Upper lobe of left lung (tissue), 4 donors: ENCODE measurements around the gene ATXN1.

Experiments
- POLR2A ChIP-seq, 4 donors: fragments of 450-650 bp; IDR thresholded peaks; one replicate each; pipeline ENCODE4 v1.5.1; 2016 to 2017; ENCODE audit warnings: antibody characterized with exemption in 4 of 4, mild to moderate bottlenecking in 2 of 4
- POLR2AphosphoS5 ChIP-seq, 2 donors: sonication (generic); formaldehyde crosslinking; IDR thresholded peaks; one replicate each; pipeline ENCODE4 v1.5.1; 2017; ENCODE audit warnings: antibody characterized with exemption in 2 of 2
- TF ChIP-seq, protein P1 (sequence below), 6 experiments: fragments of 450-650 bp in 4 of 6; fragments of 200-600 bp in 2 of 6; sonication (generic) in 2 of 6; IDR thresholded peaks; one replicate each; pipeline ENCODE4 v1.5.1; 2016 to 2019; ENCODE audit warnings: antibody characterized with exemption in 6 of 6

DNA sequence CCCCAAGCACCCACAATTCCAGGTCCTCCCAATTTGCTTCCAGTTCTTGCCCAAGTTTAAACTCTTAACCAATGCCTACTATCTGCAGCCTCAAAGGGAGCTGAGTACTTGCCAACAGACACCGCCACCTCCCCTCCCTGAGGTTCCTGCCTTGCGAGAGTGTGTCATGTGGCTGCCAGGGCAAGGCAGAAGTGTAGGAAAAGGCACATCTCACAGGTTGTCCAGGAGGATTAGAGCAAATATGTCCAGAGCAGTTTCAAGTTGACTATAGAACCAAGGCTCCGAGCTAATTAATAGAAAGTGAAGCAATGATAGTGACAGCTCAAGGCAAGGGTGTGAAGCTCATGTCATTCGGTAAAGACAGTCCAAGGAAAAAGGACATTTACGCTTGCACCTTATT, 127.8 kb downstream of the ATXN1 start:
- TF ChIP-seq, protein P1, sequence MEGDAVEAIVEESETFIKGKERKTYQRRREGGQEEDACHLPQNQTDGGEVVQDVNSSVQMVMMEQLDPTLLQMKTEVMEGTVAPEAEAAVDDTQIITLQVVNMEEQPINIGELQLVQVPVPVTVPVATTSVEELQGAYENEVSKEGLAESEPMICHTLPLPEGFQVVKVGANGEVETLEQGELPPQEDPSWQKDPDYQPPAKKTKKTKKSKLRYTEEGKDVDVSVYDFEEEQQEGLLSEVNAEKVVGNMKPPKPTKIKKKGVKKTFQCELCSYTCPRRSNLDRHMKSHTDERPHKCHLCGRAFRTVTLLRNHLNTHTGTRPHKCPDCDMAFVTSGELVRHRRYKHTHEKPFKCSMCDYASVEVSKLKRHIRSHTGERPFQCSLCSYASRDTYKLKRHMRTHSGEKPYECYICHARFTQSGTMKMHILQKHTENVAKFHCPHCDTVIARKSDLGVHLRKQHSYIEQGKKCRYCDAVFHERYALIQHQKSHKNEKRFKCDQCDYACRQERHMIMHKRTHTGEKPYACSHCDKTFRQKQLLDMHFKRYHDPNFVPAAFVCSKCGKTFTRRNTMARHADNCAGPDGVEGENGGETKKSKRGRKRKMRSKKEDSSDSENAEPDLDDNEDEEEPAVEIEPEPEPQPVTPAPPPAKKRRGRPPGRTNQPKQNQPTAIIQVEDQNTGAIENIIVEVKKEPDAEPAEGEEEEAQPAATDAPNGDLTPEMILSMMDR (IDR thresholded peaks at IDR 0.05): no peak
- TF ChIP-seq POLR2A (IDR thresholded peaks at IDR 0.05): no peak
- TF ChIP-seq POLR2AphosphoS5 (IDR thresholded peaks at IDR 0.05): no peak
